HG03066 (cell line): Measurements from ENCODE around the gene IRAK1.

Experiments used
- ATAC-seq: cut with Tn5 transposase; IDR thresholded peaks from one replicate; pipeline ENCODE4 v1.9.1; 2021; ENCODE audit warnings: low read depth; ENCODE audit not compliant: unreplicated experiment

Gene IRAK1

GRCh38 chrX:153973127-153974002 lies 46.3 kb downstream of the IRAK1 start:
- no peak for ATAC-seq

GRCh38 chrX:153972368-153973126 lies 47.2 kb downstream of the IRAK1 start, which contains the start of gene TMEM187:
Gene TMEM187 (plus strand): TSS chrX:153972754. CDS start chrX:153982063, 9,309 bp downstream.
- ATAC-seq = peak; percentile 36

GRCh38 chrX:153971450-153972367 lies 48.0 kb downstream of the IRAK1 start, which contains the start of gene HCFC1:
Gene HCFC1 (minus strand): TSS chrX:153971818. CDS start chrX:153970840, 978 bp downstream.
- peak; percentile 38 for ATAC-seq

GRCh38 chrX:153971124-153971449 lies 48.6 kb downstream of the IRAK1 start:
- peak; percentile 32 for ATAC-seq

GRCh38 chrX:153970357-153971123 lies 49.2 kb downstream of the IRAK1 start:
- ATAC-seq = peak; percentile 4

- ATAC-seq = no peak
Observed at GRCh38 chrX:153969904-153970356, 49.8 kb downstream of the IRAK1 start.

GRCh38 chrX:153969125-153969903 lies 50.4 kb downstream of the IRAK1 start:
- ATAC-seq = no peak

- ATAC-seq = no peak
Observed at GRCh38 chrX:153968754-153969124, 51.0 kb downstream of the IRAK1 start.

- no peak for ATAC-seq
Observed at GRCh38 chrX:153968255-153968654, 51.4 kb downstream of the IRAK1 start.

- no peak for ATAC-seq
Observed at GRCh38 chrX:153967536-153968224, 52.0 kb downstream of the IRAK1 start.

- no peak for ATAC-seq
Observed at GRCh38 chrX:153966841-153967535, 52.7 kb downstream of the IRAK1 start.

- ATAC-seq = no peak
Observed at GRCh38 chrX:153966283-153966688, 53.4 kb downstream of the IRAK1 start.

GRCh38 chrX:153965406-153965805 lies 54.3 kb downstream of the IRAK1 start:
- ATAC-seq = no peak

- ATAC-seq = no peak
Observed at GRCh38 chrX:153964105-153964504, 55.6 kb downstream of the IRAK1 start.

GRCh38 chrX:153963546-153963945 lies 56.2 kb downstream of the IRAK1 start:
- ATAC-seq = no peak

GRCh38 chrX:153961292-153961691 lies 58.4 kb downstream of the IRAK1 start:
- no peak for ATAC-seq

- no peak for ATAC-seq
Observed at GRCh38 chrX:153960786-153961185, 58.9 kb downstream of the IRAK1 start.
